Heart left ventricle (tissue), 13 donors: Measurements from ENCODE around the gene SRGAP1.

Experiments used
- CTCF ChIP-seq, 12 donors: fragments of 200-600 bp; sonication (generic) in 4 of 12; IDR thresholded peaks; one replicate each; pipeline versions ENCODE4 v1.5.0 to v1.8.0; 2018 to 2022; ENCODE audit warnings: antibody characterized with exemption in 12 of 12, mild to moderate bottlenecking in 5 of 12
- POLR2A ChIP-seq, 2 donors: fragments of 450-650 bp; IDR thresholded peaks; one replicate each; pipeline ENCODE4 v1.6.1; 2017; ENCODE audit warnings: antibody characterized with exemption in 2 of 2, mild to moderate bottlenecking in 2 of 2, moderate library complexity in 2 of 2
- donor health status: ischemic (EF 13 %, LVEDD 7.1; RV severe dilation, severe dysfunction).
- donor health status: DM: no; HTN: yes; CAD: no.
- donor health status: DM: no; HTN: no; CAD: no.
- donor health status: ischemic (EF 25% LVEDD 6.9; RV normal size, moderate dysfunction).
- donor health status: ischemic (EF 25% LVEDD 5.7; RV mildly dilated, moderate dysfunction).
- donor health status: ischemic (EF 35%, LVEDD 5.7; RV mildly dilated, moderate dysfunction).
- donor health status: nonischemic (EF 11% LVEDD 7.7; RV severe dilation, severe dysfunction).
- donor health status: DM: yes; HTN: yes; CAD: no.
- donor health status: PGD.
- donor health status: ischemic (EF 29% LVEDD 5.4; RV normal size, mild dysfunction).
- donor health status: nonischemic (EF 23%, LVEDD 6.1; RV moderate dilation, normal function).

GRCh38 chr12:63977441-63977840, 132.9 kb downstream of the SRGAP1 start:
- TF ChIP-seq CTCF (IDR thresholded peaks at IDR 0.05) (no peak), POLR2A (IDR thresholded peaks at IDR 0.05) (no peak)
